SK-N-MC (cell line): Measurements from ENCODE around the gene NF2.

ENCODE experiments used
- DNase-seq: peaks from one replicate; pipeline ENCODE4 v3.0.0-alpha.2; 2011; ENCODE audit warnings: low read depth, low spot score
- H3K27ac ChIP-seq: fragments of 200-600 bp; sonication (generic); 2 replicates; pipeline ENCODE4 v1.5.1; 2016; ENCODE audit warnings: mixed run types
- H3K36me3 ChIP-seq: fragments of 200-600 bp; sonication (generic); 2 replicates; pipeline ENCODE4 v1.6.1; 2017; ENCODE audit warnings: antibody characterized with exemption, low read length, mixed read lengths; ENCODE audit not compliant: insufficient read depth
- H3K4me3 ChIP-seq: fragments of 200-600 bp; sonication (generic); 2 replicates; pipeline ENCODE4 v1.5.1; 2016
- H3K9ac ChIP-seq: fragments of 200-600 bp; sonication (generic); 2 replicates; pipeline ENCODE4 v1.8.0; 2017; ENCODE audit warnings: mixed run types, mixed read lengths; ENCODE audit not compliant: insufficient read length
- H3K9me3 ChIP-seq: fragments of 200-600 bp; sonication (generic); 2 replicates; pipeline ENCODE4 v1.6.1; 2017; ENCODE audit warnings: low read depth, mild to moderate bottlenecking, antibody characterized with exemption, low read length, moderate library complexity, mixed read lengths
- EZH2 ChIP-seq: fragments of 200-600 bp; sonication (generic); IDR thresholded peaks from one replicate; pipeline ENCODE4 v1.6.1; 2017; ENCODE audit warnings: antibody characterized with exemption
- FOXP2 ChIP-seq: optimal IDR thresholded peaks from 2 replicates; pipeline ENCODE3; 2011; ENCODE audit warnings: mild to moderate bottlenecking, moderate library complexity; ENCODE audit not compliant: insufficient read depth; ENCODE audit errors: extremely low read length, control extremely low read depth
- POLR2AphosphoS5 ChIP-seq: IDR thresholded peaks from 2 replicates; pipeline ENCODE4 v1.6.1; 2012; ENCODE audit warnings: mild to moderate bottlenecking, low read depth, low read length, borderline replicate concordance

Gene NF2

GRCh38 chr22:29712119-29712518 lies 108.7 kb downstream of the NF2 start:
- H3K4me3 ChIP-seq, result no peak overlapping the region
- H3K9me3 ChIP-seq, result no peaks in the 10 kb centered on the region
- no peak overlapping the region for H3K27ac ChIP-seq
- TF ChIP-seq POLR2AphosphoS5 (no peak), FOXP2 (no peak), EZH2 (no peak)
- H3K36me3 ChIP-seq, result no peaks in the 10 kb centered on the region
- no peak for DNase-seq
- no peak overlapping the region for H3K9ac ChIP-seq

- Histone ChIP-seq H3K27ac (no peak overlapping the region), H3K4me3 (no peak overlapping the region), H3K36me3 (no peaks in the 10 kb centered on the region), H3K9ac (no peak overlapping the region), H3K9me3 (no peaks in the 10 kb centered on the region)
- no peak for TF ChIP-seq POLR2AphosphoS5
- DNase-seq, result no peak
Measured at GRCh38 chr22:29713156-29713727, 109.8 kb downstream of the NF2 start.

- DNase-seq, result no peak
- no peaks in the 10 kb centered on the region for H3K36me3 ChIP-seq
- TF ChIP-seq FOXP2 (no peak), EZH2 (no peak), POLR2AphosphoS5 (no peak)
Measured at GRCh38 chr22:29715240-29715639, 111.8 kb downstream of the NF2 start.

GRCh38 chr22:29715705-29716104 lies 112.3 kb downstream of the NF2 start:
- TF ChIP-seq POLR2AphosphoS5 (no peak), EZH2 (no peak), FOXP2 (no peak)
- no peaks in the 10 kb centered on the region for H3K9me3 ChIP-seq
- H3K4me3 ChIP-seq, result no peak overlapping the region
- no peak overlapping the region for H3K9ac ChIP-seq
- H3K36me3 ChIP-seq, result no peaks in the 10 kb centered on the region
- H3K27ac ChIP-seq, result no peak overlapping the region
- DNase-seq, result no peak

More at GRCh38 chr22:29715240-29715639, 111.8 kb downstream of the NF2 start:
- H3K4me3 ChIP-seq, result no peak overlapping the region
- H3K27ac ChIP-seq, result no peak overlapping the region
- no peak overlapping the region for H3K9ac ChIP-seq
- no peaks in the 10 kb centered on the region for H3K9me3 ChIP-seq

GRCh38 chr22:29716814-29717545 lies 113.5 kb downstream of the NF2 start:
- no peak overlapping the region for H3K9ac ChIP-seq
- no peak for DNase-seq
- no peak for TF ChIP-seq FOXP2
- TF ChIP-seq POLR2AphosphoS5, result no peak
- no peak for TF ChIP-seq EZH2
- no peak overlapping the region for H3K4me3 ChIP-seq
- no peaks in the 10 kb centered on the region for H3K9me3 ChIP-seq
- H3K36me3 ChIP-seq, result no peaks in the 10 kb centered on the region
- H3K27ac ChIP-seq, result no peak overlapping the region

DNA sequence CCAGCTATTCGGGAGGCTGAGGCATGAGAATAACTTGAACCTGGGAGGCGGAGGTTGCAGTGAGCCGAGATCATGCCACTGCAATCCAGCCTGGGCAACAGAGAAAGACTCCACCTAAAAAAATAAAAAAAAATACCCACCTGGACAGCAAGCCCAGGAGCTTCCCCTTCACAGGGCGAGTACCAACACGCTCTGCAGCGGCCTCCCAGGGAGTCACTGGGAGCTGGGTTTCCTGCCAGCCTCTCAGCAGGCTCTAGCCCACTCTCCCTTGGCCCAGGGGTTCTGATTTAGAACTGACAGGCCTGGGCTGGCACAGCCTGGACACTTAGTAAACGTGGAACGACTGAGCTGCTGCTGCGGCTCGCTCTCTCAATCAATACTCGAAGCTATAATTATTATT lies 114.4 kb downstream of the NF2 start:
- TF ChIP-seq FOXP2 (no peak), POLR2AphosphoS5 (no peak), EZH2 (no peak)
- H3K36me3 ChIP-seq, result no peaks in the 10 kb centered on the region
- H3K9me3 ChIP-seq, result no peaks in the 10 kb centered on the region
- no peak for DNase-seq
- H3K4me3 ChIP-seq, result no peak overlapping the region
- H3K27ac ChIP-seq, result no peak overlapping the region
- no peak overlapping the region for H3K9ac ChIP-seq

GRCh38 chr22:29718949-29719898 lies 115.8 kb downstream of the NF2 start:
- no peaks in the 10 kb centered on the region for H3K9me3 ChIP-seq
- no peak overlapping the region for H3K27ac ChIP-seq

More at GRCh38 chr22:29718949-29719898, 115.8 kb downstream of the NF2 start:
- Histone ChIP-seq H3K36me3 (no peaks in the 10 kb centered on the region), H3K4me3 (no peak overlapping the region), H3K9ac (no peak overlapping the region)
- DNase-seq, result no peak
- no peak for TF ChIP-seq POLR2AphosphoS5
- no peak for TF ChIP-seq EZH2
- no peak for TF ChIP-seq FOXP2
